Lower leg skin (tissue), 3 donors: ENCODE data around the gene HEPACAM.

Source experiments
- CTCF ChIP-seq, 3 donors: fragments of 450-650 bp; IDR thresholded peaks; one replicate each; pipeline ENCODE4 v1.5.1; 2016; ENCODE audit warnings: antibody characterized with exemption in 3 of 3, mild to moderate bottlenecking in 3 of 3, moderate library complexity in 2 of 3
- POLR2A ChIP-seq, 2 donors: fragments of 450-650 bp; IDR thresholded peaks; one replicate each; pipeline ENCODE4 v1.6.1; 2016 to 2017; ENCODE audit warnings: antibody characterized with exemption in 2 of 2, mild to moderate bottlenecking in 1 of 2, moderate library complexity in 1 of 2

DNA sequence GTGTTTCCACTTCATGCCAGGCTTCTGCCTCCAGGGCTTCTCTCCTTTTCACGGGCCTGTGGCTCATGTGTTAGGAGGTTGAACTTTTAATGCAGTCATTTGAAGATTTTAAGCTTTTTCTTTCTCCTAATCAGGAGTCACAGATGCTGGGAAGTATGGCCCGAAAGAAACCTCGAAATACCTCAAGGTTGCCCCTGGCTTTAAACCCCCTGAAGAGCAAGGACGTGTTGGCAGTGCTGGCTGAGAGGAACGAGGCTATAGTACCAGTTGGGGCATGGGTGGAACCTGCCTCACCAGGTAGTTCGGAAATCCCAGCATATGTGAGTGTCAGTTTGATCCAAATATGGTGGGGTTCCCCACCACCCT lies 18.7 kb upstream of the HEPACAM start:
- TF ChIP-seq POLR2A (IDR thresholded peaks at IDR 0.05) = no peak
- TF ChIP-seq CTCF (IDR thresholded peaks at IDR 0.05) = no peak
